K562 treated with DMSO at 1 percent for 12 hours (cell line): ENCODE results near the gene TRPM1. TPM values are rescaled to one million over a fixed set of nuclear protein-coding genes. Genes with fewer than 3 reads are reported as not detected.

Experiments
- total RNA-seq: library from RNA; unstranded; fragments of 300-600 nt; gene quantifications from 2 replicates; pipeline ENCODE4 v1.2.3, GENCODE V29; 2022; ENCODE audit not compliant: insufficient read depth

TRPM1 gene
- total RNA-seq, result not detected in 2 replicates

DNA sequence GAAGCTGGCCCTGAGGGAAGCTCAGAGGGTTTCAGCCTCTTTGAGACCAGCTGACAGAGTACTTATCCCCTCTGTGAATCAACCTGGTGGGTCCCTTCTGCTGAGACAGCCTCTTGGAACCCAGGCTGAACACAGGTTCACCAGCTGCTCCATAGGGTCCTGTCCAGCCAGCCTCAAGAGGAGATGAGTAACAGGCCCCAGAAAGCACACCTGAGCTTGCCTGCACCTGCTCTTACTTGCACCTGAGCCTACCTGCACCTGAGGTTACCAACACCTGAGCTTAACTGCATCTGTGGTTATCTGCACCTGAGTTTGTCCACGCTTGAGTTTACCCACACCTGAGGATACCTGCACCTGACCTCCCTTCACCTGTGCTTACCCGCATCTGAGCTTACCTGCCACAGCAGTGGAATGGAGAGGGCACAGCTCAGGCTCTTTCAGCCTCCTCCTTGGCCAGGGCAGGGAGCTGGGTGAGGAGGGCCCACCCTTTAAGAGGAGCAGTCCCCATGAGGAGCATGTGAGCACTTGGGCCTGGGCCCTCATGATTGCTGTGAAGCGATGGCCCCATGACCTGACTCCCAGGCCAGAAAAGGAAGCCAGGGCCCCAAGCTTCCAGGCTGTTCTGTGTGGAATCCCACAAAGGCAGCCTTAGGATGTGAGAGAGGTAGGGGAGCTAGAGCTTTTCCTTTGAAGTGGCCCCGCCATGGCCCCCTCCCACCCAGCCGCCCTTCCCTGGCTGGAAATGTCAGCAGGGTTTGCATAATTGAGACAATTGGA, at the start of gene TRPM1:
Gene TRPM1, minus strand, starts transcription at position 464 of the 777 bp plus-strand sequence. CDS start 20,370 bp downstream, outside the sequence.

DNA sequence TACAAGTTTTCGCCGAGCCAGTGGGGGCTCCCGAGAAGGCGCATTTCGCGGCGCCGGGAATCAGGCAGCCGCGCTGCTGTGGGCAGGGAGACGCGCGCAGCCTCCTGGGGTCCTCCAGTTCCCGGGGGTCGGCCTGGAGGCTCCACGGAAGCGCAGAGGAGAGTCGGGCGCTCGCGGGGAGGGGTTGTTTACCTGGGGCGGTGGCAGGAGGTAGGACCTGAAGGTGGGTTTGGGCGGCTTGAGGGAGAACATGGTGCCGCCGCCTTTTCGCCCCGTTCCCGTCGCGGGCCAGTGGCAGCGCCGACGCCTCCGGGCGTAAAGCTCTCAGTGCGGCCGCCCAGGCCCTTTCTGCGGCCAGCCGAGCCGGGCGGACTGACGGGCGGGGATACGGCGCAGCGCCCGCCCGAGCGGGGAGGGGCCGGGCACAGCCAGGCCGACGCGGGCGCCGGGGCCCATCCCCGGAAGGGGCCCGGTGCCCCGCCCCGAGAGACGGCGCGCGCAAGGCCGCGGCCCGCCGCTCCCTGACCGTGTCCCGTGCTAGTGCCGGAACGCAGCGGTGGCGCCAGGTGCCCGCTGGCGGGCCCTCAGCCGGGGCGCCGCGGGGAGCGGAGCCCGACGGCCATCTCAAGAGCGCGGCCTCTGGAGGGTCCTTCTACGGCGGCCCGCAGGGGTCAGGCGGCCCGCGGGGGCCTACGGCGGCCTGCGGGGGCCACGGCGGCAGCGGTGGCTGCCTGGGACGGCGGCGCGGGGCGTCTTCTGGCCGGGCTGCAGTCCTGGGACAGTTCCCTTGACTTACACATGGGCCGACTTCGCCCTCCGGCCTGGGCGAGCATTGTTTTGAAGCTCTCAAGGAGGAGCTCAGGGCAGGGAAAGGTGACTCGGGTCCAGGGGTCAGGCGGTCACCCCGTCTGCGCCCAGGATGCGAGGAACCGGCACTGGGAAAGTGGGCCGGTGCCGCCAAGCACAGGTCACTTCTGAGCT, 110.0 kb downstream of the TRPM1 start, which contains the start of gene MTMR10:
Gene MTMR10, minus strand, starts transcription at position 374 of the 981 bp plus-strand sequence. Its CDS starts 122 bp downstream, at position 252.

Other genes starting within 250 kb of the TRPM1 start
- gene FAN1, start 197.8 kb downstream of the TRPM1 start, total RNA-seq, result 3.2 and 10.6 TPM in 2 replicates
- 1.1 and 4.9 TPM in 2 replicates for gene MTMR10, start 110.1 kb downstream of the TRPM1 start, total RNA-seq
- 1.2 and 5.6 TPM in 2 replicates for gene KLF13, start 225.1 kb upstream of the TRPM1 start, total RNA-seq